Colonic mucosa (tissue), 4 donors: Measurements from ENCODE around the gene AAK1. TPM values are rescaled to one million over a fixed set of nuclear protein-coding genes. Genes with fewer than 3 reads are reported as not detected.

Experiments
- DNase-seq: peaks from one replicate; pipeline ENCODE4 v3.0.0-alpha.2; 2020
- H3K27ac ChIP-seq: fragments of 200-600 bp; one replicate; pipeline ENCODE4 v1.8.0; 2021
- H3K27me3 ChIP-seq: fragments of 200-600 bp; one replicate; pipeline ENCODE4 v1.8.0; 2021
- H3K36me3 ChIP-seq: fragments of 200-600 bp; one replicate; pipeline ENCODE4 v1.8.0; 2021
- H3K4me1 ChIP-seq: fragments of 200-600 bp; one replicate; pipeline ENCODE4 v1.8.0; 2021; ENCODE audit warnings: mild to moderate bottlenecking
- H3K4me3 ChIP-seq: fragments of 200-600 bp; one replicate; pipeline ENCODE4 v1.8.0; 2021
- H3K9ac ChIP-seq, 2 donors: one replicate each; pipeline ENCODE4 v1.7.0; 2013; ENCODE audit warnings: control low read depth in 2 of 2, low read depth in 2 of 2, low read length in 2 of 2
- H3K9me3 ChIP-seq: fragments of 200-600 bp; one replicate; pipeline ENCODE4 v1.8.0; 2021
- CTCF ChIP-seq: fragments of 200-600 bp; IDR thresholded peaks from one replicate; pipeline ENCODE4 v1.8.0; 2022; ENCODE audit warnings: antibody characterized with exemption, mild to moderate bottlenecking
- intact Hi-C: fragments of 100-400 bp; cut with DNase I; formaldehyde crosslinking; loops from one replicate; pipeline ENCODE4 v1.14.1; 2022
- total RNA-seq, 2 donors: library from RNA; stranded (reverse); fragmentation: NEBNext Ultra II Directional in 1 of 2; extraction: Animal tissue kit (Norgen Biotek cat#: 25700) in 1 of 2; gene quantifications; one replicate each; pipeline ENCODE4 v1.2.1, GENCODE V29; 2021
- donor health status: healthy.
- donor health status: DM: no; HTN: no; CAD: no.
- donor health status: DM: no; HTN: no; CAD: no.

AAK1 gene
- total RNA-seq = 10 to 100 TPM; 33.5 to 41.7 TPM

- TF ChIP-seq CTCF = no peak
- peak; percentile 94 for DNase-seq
- peak within 1 kb of the TSS; percentile 85 for H3K4me3 ChIP-seq
- intact Hi-C loops = loop anchor here (5.0 kb wide), 1 partner anchor 68 kb away; no protein-coding TSS in a partner anchor
- H3K9ac ChIP-seq = peak within 1 kb of the TSS; percentile 87 to 94
- no peaks in the 10 kb centered on the region for H3K36me3 ChIP-seq
- H3K9me3 ChIP-seq = no peaks in the 10 kb centered on the region
- no peaks in the 10 kb centered on the region for H3K4me1 ChIP-seq
- H3K27me3 ChIP-seq = no peaks in the 10 kb centered on the region
- H3K27ac ChIP-seq = peak within 1 kb of the TSS; percentile 95
These were observed at the start of gene AAK1 for GRCh38 chr2:69643602-69644505. Gene AAK1, minus strand, starts transcription at chr2:69643739. Its CDS starts 699 bp downstream, at chr2:69643040.

- no peaks in the 10 kb centered on the region for H3K27me3 ChIP-seq
- H3K4me1 ChIP-seq = no peaks in the 10 kb centered on the region
- H3K9ac ChIP-seq = no peak overlapping the region
- H3K27ac ChIP-seq = no peak overlapping the region
- no peak for TF ChIP-seq CTCF
- H3K4me3 ChIP-seq = no peak overlapping the region
- intact Hi-C loops = no loop called here
- no peak for DNase-seq
- H3K36me3 ChIP-seq = no peaks in the 10 kb centered on the region
- H3K9me3 ChIP-seq = no peaks in the 10 kb centered on the region
These were observed 48.9 kb upstream of the AAK1 start for GRCh38 chr2:69692424-69692823.

- H3K9me3 ChIP-seq = no peaks in the 10 kb centered on the region
- no peak overlapping the region for H3K9ac ChIP-seq
- intact Hi-C loops = no loop called here
- no peak for DNase-seq
- no peak overlapping the region for H3K4me3 ChIP-seq
- no peak overlapping the region for H3K27ac ChIP-seq
- TF ChIP-seq CTCF = no peak
- H3K4me1 ChIP-seq = no peaks in the 10 kb centered on the region
- H3K36me3 ChIP-seq = no peaks in the 10 kb centered on the region
- H3K27me3 ChIP-seq = no peaks in the 10 kb centered on the region
These were observed 46.4 kb upstream of the AAK1 start for GRCh38 chr2:69689969-69690368.

DNA sequence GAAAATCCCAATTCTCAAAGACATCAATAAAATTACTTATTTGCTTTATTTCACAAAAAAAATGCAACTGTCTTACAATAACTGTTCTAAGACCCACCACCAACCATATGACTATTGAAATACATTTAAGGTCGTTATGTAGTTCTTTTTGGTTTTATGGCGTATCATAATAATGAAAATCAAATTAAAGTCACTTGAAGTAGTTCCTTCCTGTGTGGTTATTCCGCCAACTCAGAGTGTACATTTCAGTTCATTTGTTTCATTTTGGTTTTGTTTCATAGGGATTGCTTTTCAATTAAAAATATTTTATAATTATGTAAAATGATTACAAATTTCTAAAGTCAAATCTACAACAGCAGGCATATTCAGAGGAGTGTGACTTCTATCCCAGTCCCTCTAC, 45.9 kb upstream of the AAK1 start:
- intact Hi-C loops = no loop called here

GRCh38 chr2:69687971-69688611, 44.6 kb upstream of the AAK1 start:
- no peak for DNase-seq
- no peak for TF ChIP-seq CTCF
- Histone ChIP-seq H3K27me3 (no peaks in the 10 kb centered on the region), H3K27ac (no peak overlapping the region), H3K4me3 (no peak overlapping the region), H3K9me3 (no peaks in the 10 kb centered on the region), H3K9ac (no peak overlapping the region), H3K36me3 (no peaks in the 10 kb centered on the region), H3K4me1 (no peaks in the 10 kb centered on the region)
- intact Hi-C loops = no loop called here

More for the DNA sequence above, 45.9 kb upstream of the AAK1 start:
- Histone ChIP-seq H3K27me3 (no peaks in the 10 kb centered on the region), H3K27ac (no peak overlapping the region), H3K4me3 (no peak overlapping the region), H3K36me3 (no peaks in the 10 kb centered on the region), H3K9ac (no peak overlapping the region), H3K4me1 (no peaks in the 10 kb centered on the region), H3K9me3 (no peaks in the 10 kb centered on the region)
- DNase-seq = no peak
- TF ChIP-seq CTCF = no peak
